T-helper 17 cell (primary cell): Measurements from ENCODE around the gene ZFYVE26. TPM values are rescaled to one million over a fixed set of nuclear protein-coding genes. Genes with fewer than 3 reads are reported as not detected.
A peak's percentile ranks its signal among the peaks of the same experiment; 100 is the strongest.
"Not testable (repeated sequence)": the region's sequence is repeated elsewhere in the genome, so short reads cannot be mapped to it uniquely, and the experiment has no call there.

Experiments used
- ATAC-seq: fragments of 150-1000 bp; cut with Tn5 transposase; 2 replicates; pipeline ENCODE4 v1.10.0; 2021; ENCODE audit warnings: mild to moderate bottlenecking, moderate library complexity
- DNase-seq, 3 donors: peaks; one replicate each; pipeline versions ENCODE4 v3.0.0 to v3.0.0-alpha.2; 2020 to 2021
- H3K9me3 ChIP-seq: one replicate; pipeline ENCODE4 v1.7.0; 2013; ENCODE audit warnings: low read length, mild to moderate bottlenecking; ENCODE audit not compliant: control insufficient read depth, poor library complexity, severe bottlenecking
- H3K27ac Mint-ChIP-seq: one replicate; pipeline ENCODE4 v1.8.0; 2022; ENCODE audit warnings: mild to moderate bottlenecking, moderate library complexity, mixed read lengths
- H3K27me3 Mint-ChIP-seq: one replicate; pipeline ENCODE4 v1.8.0; 2022; ENCODE audit warnings: mixed read lengths
- H3K36me3 Mint-ChIP-seq: one replicate; pipeline ENCODE4 v1.8.0; 2022; ENCODE audit warnings: low read depth, mixed read lengths
- H3K4me1 Mint-ChIP-seq: one replicate; pipeline ENCODE4 v1.8.0; 2022; ENCODE audit warnings: mild to moderate bottlenecking, mixed read lengths
- H3K4me3 Mint-ChIP-seq: one replicate; pipeline ENCODE4 v1.8.0; 2022; ENCODE audit warnings: mild to moderate bottlenecking, moderate library complexity, mixed read lengths
- total RNA-seq, 4 donors: library from RNA in 2 of 4; stranded (reverse) in 2 of 4; gene quantifications; one replicate each; pipeline ENCODE4 v1.2.3 and lab custom pipeline; 2022 to 2026

Gene ZFYVE26
- total RNA-seq, 2 donors from 2014 or later: 25.0 to 29.9 TPM

GRCh38 chr14:67703997-67704396, 112.4 kb downstream of the ZFYVE26 start:
- no peak overlapping the region for H3K4me3 Mint-ChIP-seq
- peak overlapping the region; percentile 6 for H3K27ac Mint-ChIP-seq
- no peaks in the 10 kb centered on the region for H3K9me3 ChIP-seq
- ATAC-seq (no peak), DNase-seq (no peak)
- H3K27me3 Mint-ChIP-seq: peaks cover 7% of the 10 kb centered on the region
- peaks cover 3% of the 10 kb centered on the region for H3K4me1 Mint-ChIP-seq
- no peaks in the 10 kb centered on the region for H3K36me3 Mint-ChIP-seq

GRCh38 chr14:67701492-67701891, 114.9 kb downstream of the ZFYVE26 start, which contains the start of gene RDH12:
RDH12 (plus strand) TSS chr14:67701886; CDS start chr14:67722643, 20,757 bp downstream.
- not testable (repeated sequence) for H3K9me3 ChIP-seq, H3K27me3 Mint-ChIP-seq, H3K4me1 Mint-ChIP-seq, ATAC-seq, H3K36me3 Mint-ChIP-seq, H3K27ac Mint-ChIP-seq, DNase-seq, H3K4me3 Mint-ChIP-seq

- H3K27ac Mint-ChIP-seq: peak overlapping the region; percentile 74
- DNase-seq: no peak
These were observed 118.2 kb downstream of the ZFYVE26 start for GRCh38 chr14:67698179-67698578.

DNA sequence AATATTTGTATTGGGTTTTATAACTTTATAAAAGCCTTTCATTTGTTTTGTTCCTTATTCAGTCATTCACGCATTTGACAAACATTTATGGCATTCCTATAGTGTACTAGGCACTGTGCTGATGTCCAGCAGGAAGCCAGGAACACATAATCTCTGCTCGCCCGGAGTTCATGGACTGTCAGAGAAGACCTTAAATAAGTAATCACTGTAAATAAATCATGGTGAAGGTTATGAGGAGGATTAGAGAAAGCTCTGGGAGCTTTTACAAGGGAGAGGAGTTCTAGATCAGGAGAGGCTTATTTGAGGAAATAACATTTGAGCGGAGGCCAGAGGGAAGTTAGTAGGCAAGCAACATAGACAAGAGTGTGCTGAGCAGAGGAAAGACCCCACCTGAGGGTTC, 119.4 kb downstream of the ZFYVE26 start:
- H3K9me3 ChIP-seq: no peaks in the 10 kb centered on the region
- Mint-ChIP-seq H3K36me3 (peaks cover 2% of the 10 kb centered on the region), H3K4me3 (no peak overlapping the region), H3K27me3 (no peaks in the 10 kb centered on the region), H3K27ac (peak overlapping the region; percentile 94), H3K4me1 (peaks cover 23% of the 10 kb centered on the region)
- DNase-seq: no peak
- no peak for ATAC-seq

More at GRCh38 chr14:67698179-67698578, 118.2 kb downstream of the ZFYVE26 start:
- H3K36me3 Mint-ChIP-seq: no peaks in the 10 kb centered on the region
- no peak for ATAC-seq
- H3K4me1 Mint-ChIP-seq: peaks cover 17% of the 10 kb centered on the region
- H3K4me3 Mint-ChIP-seq: no peak overlapping the region
- no peaks in the 10 kb centered on the region for H3K27me3 Mint-ChIP-seq
- H3K9me3 ChIP-seq: no peaks in the 10 kb centered on the region

Other genes with a start within 250 kb of the ZFYVE26 start
- 10 to 100 TPM; 34.2 to 39.1 TPM for gene PIGH, start 216.3 kb downstream of the ZFYVE26 start, total RNA-seq
- gene ARG2, start 196.7 kb downstream of the ZFYVE26 start, total RNA-seq: 1 to 10 TPM; 5.1 to 5.2 TPM
- 10 to 100 TPM; 41.2 to 48.1 TPM for gene VTI1B, start 142.0 kb downstream of the ZFYVE26 start, total RNA-seq
- gene RDH11, start 120.8 kb downstream of the ZFYVE26 start, total RNA-seq: 10 to 100 TPM; 23.4 to 34.4 TPM
- gene RDH12, start 114.7 kb downstream of the ZFYVE26 start, total RNA-seq: not detected
- 10 to 100 TPM; 17.0 to 20.7 TPM for gene RAD51B, start 3.2 kb upstream of the ZFYVE26 start, total RNA-seq